GM06990 (cell line): ENCODE measurements around the gene MRPL55.

ENCODE experiments used
- DNase-seq: peaks from one replicate; pipeline ENCODE4 v3.0.0-alpha.2; 2011; ENCODE audit not compliant: insufficient read length; ENCODE audit errors: extremely low read depth
- H3K27me3 ChIP-seq: replicated peaks from 2 replicates; pipeline ENCODE4 v1.6.0; 2011; ENCODE audit warnings: low read length; ENCODE audit not compliant: control insufficient read depth, insufficient read depth
- H3K36me3 ChIP-seq: 2 replicates; pipeline ENCODE4 v1.5.1; 2011; ENCODE audit warnings: low read length; ENCODE audit not compliant: control insufficient read depth, insufficient read depth
- H3K4me3 ChIP-seq: replicated peaks from 2 replicates; pipeline ENCODE4 v1.5.1; 2011; ENCODE audit warnings: low read depth, mild to moderate bottlenecking, control low read depth, low read length
- CTCF ChIP-seq: IDR thresholded peaks from 2 replicates; pipeline ENCODE4 v1.5.1; 2011; ENCODE audit warnings: low read length, control low read depth, mild to moderate bottlenecking, inconsistent platforms; ENCODE audit not compliant: insufficient read depth, poor library complexity, severe bottlenecking

MRPL55 gene

GRCh38 chr1:228151180-228151925 lies 42.3 kb upstream of the MRPL55 start:
- Histone ChIP-seq H3K4me3 (no peak overlapping the region), H3K27me3 (no peaks in the 10 kb centered on the region), H3K36me3 (peaks cover 24% of the 10 kb centered on the region)
- peak; percentile 10 for DNase-seq
- TF ChIP-seq CTCF = no peak

GRCh38 chr1:228150461-228151179 lies 41.5 kb upstream of the MRPL55 start:
- Histone ChIP-seq H3K27me3 (no peaks in the 10 kb centered on the region), H3K36me3 (peaks cover 28% of the 10 kb centered on the region), H3K4me3 (no peak overlapping the region)
- peak; percentile 4 for DNase-seq
- no peak for TF ChIP-seq CTCF

GRCh38 chr1:228150120-228150460 lies 41.0 kb upstream of the MRPL55 start:
- no peak for TF ChIP-seq CTCF
- DNase-seq = peak; percentile 9
- Histone ChIP-seq H3K36me3 (peaks cover 31% of the 10 kb centered on the region), H3K27me3 (no peaks in the 10 kb centered on the region), H3K4me3 (no peak overlapping the region)

GRCh38 chr1:228149406-228150119 lies 40.5 kb upstream of the MRPL55 start, which contains the start of gene GJC2:
Gene GJC2 (plus strand): TSS chr1:228149930. CDS start chr1:228157759, 7,829 bp downstream.
- H3K36me3 ChIP-seq = peaks cover 31% of the 10 kb centered on the region
- peak; percentile 6 for DNase-seq
- no peak within 1 kb of the TSS for H3K4me3 ChIP-seq
- no peak for TF ChIP-seq CTCF
- H3K27me3 ChIP-seq = no peaks in the 10 kb centered on the region

DNA sequence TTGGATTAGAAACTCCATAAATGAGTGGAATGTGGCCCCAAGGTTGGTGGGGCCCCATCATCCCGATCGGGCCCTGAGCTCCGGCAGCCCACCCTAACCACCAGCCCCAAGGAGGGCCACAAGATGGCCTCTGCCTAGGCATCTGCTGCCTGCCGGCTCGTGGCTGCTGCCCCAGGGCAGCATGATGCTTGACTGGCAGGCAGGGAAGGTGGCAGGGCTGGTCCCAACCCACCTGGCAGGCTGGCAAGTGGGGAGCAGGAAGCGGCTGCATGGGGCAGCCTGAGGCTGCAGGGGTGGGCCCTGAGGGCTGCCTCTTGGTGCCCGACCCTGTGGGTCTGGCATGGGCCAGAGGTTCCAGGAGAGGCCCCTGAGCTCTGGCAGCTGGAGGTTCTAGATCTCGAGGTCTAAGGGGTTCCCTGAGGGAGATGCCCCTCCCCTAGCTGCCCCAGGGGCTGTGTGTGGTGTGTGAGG lies 39.9 kb upstream of the MRPL55 start:
- peak; percentile 3 for DNase-seq
- Histone ChIP-seq H3K4me3 (no peak overlapping the region), H3K27me3 (no peaks in the 10 kb centered on the region), H3K36me3 (peaks cover 31% of the 10 kb centered on the region)
- TF ChIP-seq CTCF = no peak
